MCF 10A (cell line): ENCODE measurements around the gene CNPY4. TPM values are rescaled to one million over a fixed set of nuclear protein-coding genes. Genes with fewer than 3 reads are reported as not detected.

Experiments
- BruUV-seq: library from RNA; stranded (reverse); fragments of 400-500 nt; replicated peaks from 2 replicates; lab custom pipeline; 2021; lab: Mats Ljungman, UMichigan
- CTCF ChIA-PET: fragments of 300-600 bp; sonication (Branson Sonifier 250); formaldehyde crosslinking; extraction: SDS; loops from one replicate; lab custom pipeline; 2021; ENCODE audit warnings: antibody characterized with exemption, inconsistent platforms; lab: Yijun Ruan, JAX
- POLR2A ChIA-PET: fragments of 300-600, 350-650 bp; sonication (Branson Sonifier 250); formaldehyde crosslinking; extraction: SDS; loops from one replicate; lab custom pipeline; 2020; ENCODE audit warnings: antibody characterized with exemption, inconsistent platforms; lab: Yijun Ruan, JAX
- DNase-seq: peaks from one replicate; pipeline ENCODE4 v3.0.0-alpha.2; 2018; ENCODE audit not compliant: unreplicated experiment
- H3K27ac Mint-ChIP-seq: one replicate; pipeline ENCODE4 v1.8.0; 2022; ENCODE audit warnings: mild to moderate bottlenecking, low read depth, mixed read lengths; ENCODE audit not compliant: unreplicated experiment
- H3K27me3 Mint-ChIP-seq: one replicate; pipeline ENCODE4 v1.8.0; 2022; ENCODE audit warnings: mixed read lengths; ENCODE audit not compliant: insufficient read depth, unreplicated experiment
- H3K36me3 Mint-ChIP-seq: one replicate; pipeline ENCODE4 v1.8.0; 2022; ENCODE audit warnings: mild to moderate bottlenecking, moderate library complexity, mixed read lengths; ENCODE audit not compliant: insufficient read depth, unreplicated experiment
- H3K4me1 Mint-ChIP-seq: one replicate; pipeline ENCODE4 v1.8.0; 2022; ENCODE audit warnings: mixed read lengths; ENCODE audit not compliant: insufficient read depth, unreplicated experiment
- H3K4me3 Mint-ChIP-seq: one replicate; pipeline ENCODE4 v1.8.0; 2022; ENCODE audit warnings: mild to moderate bottlenecking, moderate library complexity, mixed read lengths; ENCODE audit not compliant: unreplicated experiment
- H3K9me3 Mint-ChIP-seq: one replicate; pipeline ENCODE4 v1.8.0; 2022; ENCODE audit warnings: mixed read lengths; ENCODE audit not compliant: unreplicated experiment
- intact Hi-C: fragments of 100-400 bp; cut with micrococcal nuclease; formaldehyde crosslinking; loops from 2 replicates; pipeline ENCODE4 v1.14.1; 2022
- total RNA-seq: library from RNA; stranded (reverse); gene quantifications from 2 replicates; pipeline ENCODE4 v1.2.3, GENCODE V29; 2022
- TF ChIP-seq, protein P1 (sequence below): fragments of 200-600 bp; IDR thresholded peaks from one replicate; pipeline ENCODE4 v1.8.0; 2022; ENCODE audit warnings: antibody characterized with exemption, mild to moderate bottlenecking; ENCODE audit not compliant: unreplicated experiment

Gene CNPY4
- total RNA-seq, 1 experiment from 2014 or later, result 2.9 TPM

GRCh38 chr7:100156331-100157068 is 37.1 kb downstream of the CNPY4 start:
- Mint-ChIP-seq H3K9me3 (no peaks in the 10 kb centered on the region), H3K4me3 (peak overlapping the region; percentile 77), H3K4me1 (peaks cover 19% of the 10 kb centered on the region), H3K36me3 (peaks cover 37% of the 10 kb centered on the region), H3K27me3 (no peaks in the 10 kb centered on the region), H3K27ac (peak overlapping the region; percentile 46)
- CTCF ChIA-PET, result interaction anchor here (0.6 to 1.0 kb wide), 2 partner anchors 24 to 67 kb away, joined by 3 read pairs; no protein-coding TSS in a partner anchor
- intact Hi-C loops, result no loop called here
- no TSS peak for BruUV-seq
- no peak for DNase-seq
- TF ChIP-seq, protein P1, sequence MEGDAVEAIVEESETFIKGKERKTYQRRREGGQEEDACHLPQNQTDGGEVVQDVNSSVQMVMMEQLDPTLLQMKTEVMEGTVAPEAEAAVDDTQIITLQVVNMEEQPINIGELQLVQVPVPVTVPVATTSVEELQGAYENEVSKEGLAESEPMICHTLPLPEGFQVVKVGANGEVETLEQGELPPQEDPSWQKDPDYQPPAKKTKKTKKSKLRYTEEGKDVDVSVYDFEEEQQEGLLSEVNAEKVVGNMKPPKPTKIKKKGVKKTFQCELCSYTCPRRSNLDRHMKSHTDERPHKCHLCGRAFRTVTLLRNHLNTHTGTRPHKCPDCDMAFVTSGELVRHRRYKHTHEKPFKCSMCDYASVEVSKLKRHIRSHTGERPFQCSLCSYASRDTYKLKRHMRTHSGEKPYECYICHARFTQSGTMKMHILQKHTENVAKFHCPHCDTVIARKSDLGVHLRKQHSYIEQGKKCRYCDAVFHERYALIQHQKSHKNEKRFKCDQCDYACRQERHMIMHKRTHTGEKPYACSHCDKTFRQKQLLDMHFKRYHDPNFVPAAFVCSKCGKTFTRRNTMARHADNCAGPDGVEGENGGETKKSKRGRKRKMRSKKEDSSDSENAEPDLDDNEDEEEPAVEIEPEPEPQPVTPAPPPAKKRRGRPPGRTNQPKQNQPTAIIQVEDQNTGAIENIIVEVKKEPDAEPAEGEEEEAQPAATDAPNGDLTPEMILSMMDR, result no peak
- POLR2A ChIA-PET, result interaction anchor here (1.3 to 5.5 kb wide), 4 partner anchors 8 to 55 kb away, joined by 4 to 58 read pairs (median 7); partner anchors contain the start of genes AP4M1, GPC2, LAMTOR4 and MBLAC1

GRCh38 chr7:100157069-100157333 is 37.6 kb downstream of the CNPY4 start:
- peaks cover 18% of the 10 kb centered on the region for H3K4me1 Mint-ChIP-seq
- peak overlapping the region; percentile 77 for H3K4me3 Mint-ChIP-seq
- no TSS peak for BruUV-seq
- H3K36me3 Mint-ChIP-seq, result peaks cover 32% of the 10 kb centered on the region
- POLR2A ChIA-PET, result interaction anchor here (1.3 to 5.5 kb wide), 4 partner anchors 9 to 56 kb away, joined by 4 to 58 read pairs (median 7); partner anchors contain the start of genes AP4M1, GPC2, LAMTOR4 and MBLAC1
- TF ChIP-seq, protein P1, result no peak
- no peaks in the 10 kb centered on the region for H3K9me3 Mint-ChIP-seq
- CTCF ChIA-PET, result interaction anchor here (1.0 kb wide), 1 partner anchor 24 kb away, joined by 3 read pairs; no protein-coding TSS in a partner anchor
- intact Hi-C loops, result no loop called here
- no peaks in the 10 kb centered on the region for H3K27me3 Mint-ChIP-seq
- H3K27ac Mint-ChIP-seq, result peak overlapping the region; percentile 46
- no peak for DNase-seq

- TSS peak; percentile 25 for BruUV-seq
- H3K9me3 Mint-ChIP-seq, result no peaks in the 10 kb centered on the region
- ChIA-PET CTCF (interaction anchor here (0.7 to 1.0 kb wide), 2 partner anchors 36 to 188 kb away, joined by 4 read pairs; no protein-coding TSS in a partner anchor), POLR2A (interaction anchor here (0.7 to 5.5 kb wide), 6 partner anchors 9 to 31 kb away, joined by 3 to 58 read pairs (median 5); partner anchors contain the start of genes GPC2, LAMTOR4, MBLAC1 and STAG3)
- H3K27ac Mint-ChIP-seq, result no peak overlapping the region
- intact Hi-C loops, result no loop called here
- TF ChIP-seq, protein P1, result no peak
- peak overlapping the region; percentile 77 for H3K4me3 Mint-ChIP-seq
- H3K36me3 Mint-ChIP-seq, result peaks cover 26% of the 10 kb centered on the region
- peaks cover 13% of the 10 kb centered on the region for H3K4me1 Mint-ChIP-seq
- no peaks in the 10 kb centered on the region for H3K27me3 Mint-ChIP-seq
- DNase-seq, result peak; percentile 66
Measured at GRCh38 chr7:100157334-100158228, 38.1 kb downstream of the CNPY4 start.
